H1 (cell line): ENCODE measurements around the gene METTL25B. TPM values are rescaled to one million over a fixed set of nuclear protein-coding genes. Genes with fewer than 3 reads are reported as not detected.

Experiments
- CTCF ChIA-PET: fragments of 300-600 bp; sonication (Branson Sonifier 250); formaldehyde crosslinking; loops from one replicate; lab custom pipeline; 2021; ENCODE audit not compliant: partially characterized antibody; lab: Charles Lee
- POLR2A ChIA-PET: fragments of 300-600 bp; sonication (Branson Sonifier 250); formaldehyde crosslinking; loops from one replicate; lab custom pipeline; 2021; ENCODE audit warnings: inconsistent platforms; ENCODE audit not compliant: partially characterized antibody; lab: Charles Lee
- DNase-seq, 2 experiments: peaks; one replicate each; pipeline versions ENCODE4 v3.0.0 to v3.0.0-alpha.2; 2010 to 2022; ENCODE audit warnings: low spot score in 2 of 2, low read depth in 1 of 2, mixed read lengths in 1 of 2
- FAIRE-seq: peaks from 2 replicates; lab custom pipeline; 2011; peaks lifted over from hg19 to GRCh38; lab: Jason Lieb, UNC
- H2AFZ ChIP-seq: 2 replicates; pipeline ENCODE4 v1.8.1; 2012; ENCODE audit warnings: low read length, inconsistent platforms
- H2AK5ac ChIP-seq: 2 replicates; pipeline ENCODE4 v1.6.1; 2013; ENCODE audit warnings: low read depth, low read length
- H2BK120ac ChIP-seq: replicated peaks from 2 replicates; pipeline ENCODE3; 2013; ENCODE audit warnings: low read depth, low read length, inconsistent platforms
- H2BK12ac ChIP-seq: 2 replicates; pipeline ENCODE4 v1.6.1; 2013; ENCODE audit warnings: low read depth, low read length
- H2BK15ac ChIP-seq: 2 replicates; pipeline ENCODE4 v1.6.1; 2013; ENCODE audit warnings: low read length
- H2BK20ac ChIP-seq: 2 replicates; pipeline ENCODE4 v1.6.1; 2013; ENCODE audit warnings: low read length
- H2BK5ac ChIP-seq: 2 replicates; pipeline ENCODE4 v1.6.1; 2013; ENCODE audit warnings: low read depth, low read length
- H3K14ac ChIP-seq: 2 replicates; pipeline ENCODE4 v1.6.1; 2013; ENCODE audit warnings: inconsistent platforms; ENCODE audit not compliant: insufficient read length
- H3K18ac ChIP-seq: 2 replicates; pipeline ENCODE4 v1.6.1; 2013; ENCODE audit warnings: low read length; ENCODE audit errors: extremely low read depth
- H3K23ac ChIP-seq: 2 replicates; pipeline ENCODE4 v1.6.1; 2013; ENCODE audit warnings: inconsistent platforms; ENCODE audit not compliant: insufficient read length
- H3K23me2 ChIP-seq: 2 replicates; pipeline ENCODE4 v1.6.1; 2013; ENCODE audit warnings: low read depth, low read length
- H3K27ac ChIP-seq: 2 replicates; pipeline ENCODE4 v1.6.1; 2011; ENCODE audit warnings: low read depth, low read length, inconsistent platforms
- H3K27me3 ChIP-seq, 4 experiments: replicated peaks in 1 of 4; 1 replicate in 1 of 4; 2 replicates in 3 of 4; pipeline versions ENCODE4 v1.6.1 to v1.8.1; 2011 to 2013; ENCODE audit warnings: low read length in 3 of 4, mild to moderate bottlenecking in 3 of 4, inconsistent platforms in 2 of 4, mixed read lengths in 2 of 4, moderate library complexity in 1 of 4; ENCODE audit not compliant: control insufficient read depth in 3 of 4, insufficient read depth in 3 of 4; ENCODE audit errors: extremely low read depth in 1 of 4
- H3K36me3 ChIP-seq, 4 experiments: 2 replicates each; pipeline versions ENCODE4 v1.6.1 to v1.8.1; 2011 to 2013; ENCODE audit warnings: mild to moderate bottlenecking in 4 of 4, low read length in 3 of 4, moderate library complexity in 2 of 4, control low read depth in 1 of 4, inconsistent platforms in 1 of 4; ENCODE audit not compliant: insufficient read depth in 4 of 4, control insufficient read depth in 2 of 4
- H3K4ac ChIP-seq: replicated peaks from 2 replicates; pipeline ENCODE3; 2013; ENCODE audit warnings: low read length, low read depth, mixed read lengths, inconsistent platforms; ENCODE audit not compliant: insufficient read length
- H3K4me1 ChIP-seq, 4 experiments: replicated peaks in 1 of 4; 1 replicate in 1 of 4; 2 replicates in 3 of 4; pipeline versions ENCODE4 v1.6.1 to v1.8.1; 2011 to 2013; ENCODE audit warnings: low read length in 3 of 4, inconsistent platforms in 2 of 4, mixed read lengths in 1 of 4; ENCODE audit not compliant: insufficient read depth in 4 of 4, control insufficient read depth in 3 of 4
- H3K4me2 ChIP-seq, 2 experiments: 2 replicates each; pipeline versions ENCODE4 v1.6.1 to v1.8.1; 2011 to 2013; ENCODE audit warnings: low read depth in 2 of 2, low read length in 2 of 2, control low read depth in 1 of 2, inconsistent platforms in 1 of 2, mild to moderate bottlenecking in 1 of 2; ENCODE audit not compliant: insufficient read depth in 1 of 2
- H3K4me3 ChIP-seq, 4 experiments: fragments of 200-600, 300-600 bp in 1 of 4; sonication (generic), shearing (Covaris generic), sonication (Bioruptor Twin) in 1 of 4; 2 replicates each; pipeline versions ENCODE4 v1.5.1 to v1.8.1; 2011 to 2016; ENCODE audit warnings: low read length in 4 of 4, low read depth in 3 of 4, control low read depth in 2 of 4, inconsistent platforms in 2 of 4, mild to moderate bottlenecking in 2 of 4, mixed read lengths in 1 of 4, moderate library complexity in 1 of 4; ENCODE audit not compliant: insufficient read depth in 2 of 4; ENCODE audit errors: extremely low read depth in 1 of 4
- H3K56ac ChIP-seq: replicated peaks from 2 replicates; pipeline ENCODE3; 2013; ENCODE audit warnings: low read depth, mild to moderate bottlenecking, mixed read lengths, low read length, inconsistent platforms; ENCODE audit not compliant: insufficient read length
- H3K79me1 ChIP-seq: 2 replicates; pipeline ENCODE4 v1.6.1; 2013; ENCODE audit warnings: low read depth, low read length, control low read depth
- H3K79me2 ChIP-seq, 2 experiments: 2 replicates each; pipeline versions ENCODE4 v1.6.1 to v1.8.1; 2012 to 2013; ENCODE audit warnings: low read length in 2 of 2, mild to moderate bottlenecking in 2 of 2, inconsistent platforms in 1 of 2; ENCODE audit not compliant: insufficient read depth in 2 of 2, control insufficient read depth in 1 of 2
- H3K9ac ChIP-seq, 4 experiments: replicated peaks in 1 of 4; 1 replicate in 1 of 4; 2 replicates in 3 of 4; pipeline versions ENCODE4 v1.6.1 to v1.8.1; 2011 to 2013; ENCODE audit warnings: low read depth in 3 of 4, low read length in 3 of 4, control low read depth in 2 of 4, mild to moderate bottlenecking in 2 of 4, moderate library complexity in 2 of 4, inconsistent platforms in 1 of 4; ENCODE audit errors: extremely low read depth in 1 of 4
- H3K9me3 ChIP-seq, 2 experiments: 2 replicates each; pipeline versions ENCODE4 v1.6.1 to v1.8.1; 2012 to 2013; ENCODE audit warnings: mild to moderate bottlenecking in 2 of 2, moderate library complexity in 2 of 2, control low read depth in 1 of 2, inconsistent platforms in 1 of 2, low read depth in 1 of 2, low read length in 1 of 2, mixed read lengths in 1 of 2; ENCODE audit not compliant: insufficient read depth in 2 of 2
- H4K20me1 ChIP-seq, 2 experiments: replicated peaks in 1 of 2; 2 replicates each; pipeline versions ENCODE3 to v1.8.1; 2011 to 2013; ENCODE audit warnings: inconsistent platforms in 2 of 2, low read length in 2 of 2, mild to moderate bottlenecking in 1 of 2; ENCODE audit not compliant: insufficient read depth in 2 of 2, control insufficient read depth in 1 of 2
- H4K5ac ChIP-seq: 2 replicates; pipeline ENCODE4 v1.6.1; 2013; ENCODE audit warnings: low read length, low read depth, mixed read lengths, inconsistent platforms; ENCODE audit not compliant: insufficient read length
- H4K8ac ChIP-seq: 2 replicates; pipeline ENCODE4 v1.8.0; 2013; ENCODE audit warnings: mild to moderate bottlenecking, moderate library complexity, low read length, inconsistent platforms; ENCODE audit not compliant: insufficient read depth; ENCODE audit errors: extremely low read depth
- H4K91ac ChIP-seq: replicated peaks from 2 replicates; pipeline ENCODE3; 2013; ENCODE audit warnings: low read length, mixed read lengths, inconsistent platforms; ENCODE audit not compliant: insufficient read length
- CHD2 ChIP-seq: IDR thresholded peaks from 2 replicates; pipeline ENCODE4 v1.6.1; 2012; ENCODE audit warnings: low read length, improper control_type of control experiment
- EGR1 ChIP-seq: IDR thresholded peaks from 2 replicates; pipeline ENCODE4 v1.6.1; 2011; ENCODE audit warnings: low read depth, low read length, borderline replicate concordance
- MAFK ChIP-seq: IDR thresholded peaks from 2 replicates; pipeline ENCODE4 v1.6.1; 2012; ENCODE audit warnings: low read depth, mild to moderate bottlenecking, improper control_type of control experiment, low read length
- NRF1 ChIP-seq: IDR thresholded peaks from 2 replicates; pipeline ENCODE4 v1.6.1; 2011; ENCODE audit warnings: mild to moderate bottlenecking, low read depth, low read length, improper control_type of control experiment
- RBBP5 ChIP-seq: IDR thresholded peaks from 2 replicates; pipeline ENCODE4 v1.7.1; 2012; ENCODE audit warnings: low read depth, mild to moderate bottlenecking, inconsistent platforms, low read length, moderate library complexity, borderline replicate concordance
- RFX5 ChIP-seq: IDR thresholded peaks from 2 replicates; pipeline ENCODE4 v1.6.1; 2011; ENCODE audit warnings: low read depth, low read length, improper control_type of control experiment, borderline replicate concordance
- SIX5 ChIP-seq: IDR thresholded peaks from 2 replicates; pipeline ENCODE4 v1.6.1; 2011; ENCODE audit warnings: mild to moderate bottlenecking, low read depth, low read length
- SUZ12 ChIP-seq: fragments of 200-600 bp; sonication (generic); IDR thresholded peaks from 2 replicates; pipeline ENCODE4 v1.6.1; 2012; ENCODE audit warnings: mild to moderate bottlenecking, inconsistent platforms, low read length, moderate library complexity, mixed read lengths
- TAF1 ChIP-seq: IDR thresholded peaks from 2 replicates; pipeline ENCODE4 v1.6.1; 2011; ENCODE audit warnings: mild to moderate bottlenecking, low read depth, low read length
- TCF12 ChIP-seq: IDR thresholded peaks from 2 replicates; pipeline ENCODE4 v1.6.1; 2011; ENCODE audit warnings: low read depth, mild to moderate bottlenecking, low read length
- TEAD4 ChIP-seq: IDR thresholded peaks from 2 replicates; pipeline ENCODE4 v1.6.1; 2012; ENCODE audit warnings: low read depth, low read length, inconsistent platforms, mixed read lengths
- ZNF274 ChIP-seq: IDR thresholded peaks from 2 replicates; pipeline ENCODE4 v1.7.0; 2012; ENCODE audit warnings: low read length, borderline replicate concordance; ENCODE audit errors: extremely low read depth
- WGBS, 2 experiments: shearing (Covaris generic) in 1 of 2; methylation state at CpG; one replicate each; pipeline versions ENCODE4 v1.1.6 to v1.1.7; 2013 to 2015; ENCODE audit warnings: low lambda C conversion rate in 2 of 2, mixed read lengths in 2 of 2, inconsistent platforms in 1 of 2, low coverage in 1 of 2, missing lambda C conversion rate in 1 of 2; ENCODE audit not compliant: insufficient replicate concordance in 2 of 2, insufficient coverage in 1 of 2, insufficient read length in 1 of 2; ENCODE audit errors: extremely low coverage in 1 of 2, missing lambda C conversion rate in 1 of 2; 5-methylcytosine and 5-hydroxymethylcytosine counted together
- polyA plus RNA-seq, 7 experiments: library from polyadenylated mRNA; depleted of rRNA in 3 of 7; stranded (reverse) in 5 of 7; unstranded in 2 of 7; fragments of >200 nt in 5 of 7; fragments of 200-250 nt in 2 of 7; gene quantifications; 1 replicate in 5 of 7; 2 replicates in 1 of 7; 4 replicates in 1 of 7; pipeline versions ENCODE4 v1.2.1 to v1.2.3, GENCODE V29; 2011 to 2013; ENCODE audit warnings: missing spikeins in 2 of 7, mixed read lengths in 2 of 7
- total RNA-seq: library from RNA; stranded (reverse); fragmentation: NEBNext Ultra II Directional; extraction: Animal tissue kit (Norgen Biotek cat#: 25700); gene quantifications from 2 replicates; pipeline ENCODE4 v1.2.1, GENCODE V29; 2021
- TF ChIP-seq, protein P1 (sequence below): IDR thresholded peaks from 2 replicates; pipeline ENCODE4 v1.6.1; 2011; ENCODE audit warnings: low read length, improper control_type of control experiment
- TF ChIP-seq, protein P2 (sequence below): IDR thresholded peaks from 2 replicates; pipeline ENCODE4 v1.6.1; 2012; ENCODE audit warnings: inconsistent platforms

METTL25B gene
- total and polyA plus RNA-seq, 2 of the 8 experiments (the other 6 are each of a cell fraction or from before 2014, with no cell fraction given), result 28.4 to 30.1 TPM

DNA sequence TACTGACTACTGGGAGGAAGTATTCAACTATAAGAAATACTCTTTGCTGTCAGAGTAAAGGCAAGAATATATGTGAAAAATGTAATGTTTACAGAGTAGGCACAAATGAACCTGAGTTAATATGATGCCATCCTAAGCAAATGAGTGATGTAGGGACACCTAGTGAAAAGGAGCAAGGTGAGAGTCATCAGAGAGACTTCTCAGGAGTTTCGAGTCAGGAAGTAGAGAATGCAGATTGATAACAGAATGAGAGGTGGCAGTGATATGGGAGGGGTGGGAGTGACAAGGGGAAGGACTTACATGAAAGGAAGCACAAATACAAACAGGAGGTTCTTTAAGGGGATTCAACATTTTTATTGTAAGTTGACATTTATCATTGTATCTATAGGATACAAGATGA lies 49.3 kb downstream of the METTL25B start:
- H3K23ac ChIP-seq, result no peak overlapping the region
- no peak overlapping the region for H2BK15ac ChIP-seq
- no peaks in the 10 kb centered on the region for H3K4me1 ChIP-seq
- H3K9me3 ChIP-seq, result no peaks in the 10 kb centered on the region
- FAIRE-seq, result no peak
- H2BK20ac ChIP-seq, result no peak overlapping the region
- H3K4me2 ChIP-seq, result no peak overlapping the region
- peaks cover 11% of the 10 kb centered on the region; the same call in 1 of the 2 replicates for H3K79me1 ChIP-seq
- ChIA-PET CTCF (interaction anchor here (0.9 to 4.8 kb wide), 7 partner anchors 18 to 114 kb away, joined by 3 to 20 read pairs (median 3); no protein-coding TSS in a partner anchor), POLR2A (interaction anchor here (1.0 to 1.1 kb wide), 2 partner anchors 8 to 30 kb away, joined by 3 to 5 read pairs; no protein-coding TSS in a partner anchor)
- H3K23me2 ChIP-seq, result no peaks in the 10 kb centered on the region
- H4K20me1 ChIP-seq, result peaks cover 4 to 17% of the 10 kb centered on the region in 2 experiments
- no peak overlapping the region for H4K5ac ChIP-seq
- H2AFZ ChIP-seq, result no peak overlapping the region
- no peak overlapping the region for H2BK120ac ChIP-seq
- no peak overlapping the region for H3K18ac ChIP-seq
- H2AK5ac ChIP-seq, result no peak overlapping the region
- no peak overlapping the region for H4K91ac ChIP-seq
- H3K36me3 ChIP-seq, result peaks cover 0 to 12% (median 3%) of the 10 kb centered on the region in 4 experiments; a peak in 4 of 8 replicates
- H3K9ac ChIP-seq, result no peak overlapping the region
- H3K56ac ChIP-seq, result no peak overlapping the region
- H3K14ac ChIP-seq, result no peak overlapping the region
- no peak overlapping the region for H3K4me3 ChIP-seq
- H3K4ac ChIP-seq, result no peak overlapping the region
- H2BK12ac ChIP-seq, result no peak overlapping the region
- no peak overlapping the region for H3K27ac ChIP-seq
- WGBS, 2 experiments, result 97% methylated on average over 1 of the region's 1 CpG; no CpG with 5 or more reads in 1 of the 2 experiments
- H4K8ac ChIP-seq, result no peak overlapping the region
- peaks cover 11 to 87% of the 10 kb centered on the region in 2 experiments for H3K79me2 ChIP-seq
- no peaks in the 10 kb centered on the region for H3K27me3 ChIP-seq
- no peak overlapping the region for H2BK5ac ChIP-seq
- DNase-seq, result no peak
- TF ChIP-seq TAF1 (no peak), ZNF274 (no peak), TEAD4 (no peak), MAFK (no peak), TCF12 (no peak), SIX5 (no peak), RFX5 (no peak), CHD2 (no peak), SUZ12 (no peak), RBBP5 (no peak), NRF1 (no peak), EGR1 (no peak)
- TF ChIP-seq, protein P1, sequence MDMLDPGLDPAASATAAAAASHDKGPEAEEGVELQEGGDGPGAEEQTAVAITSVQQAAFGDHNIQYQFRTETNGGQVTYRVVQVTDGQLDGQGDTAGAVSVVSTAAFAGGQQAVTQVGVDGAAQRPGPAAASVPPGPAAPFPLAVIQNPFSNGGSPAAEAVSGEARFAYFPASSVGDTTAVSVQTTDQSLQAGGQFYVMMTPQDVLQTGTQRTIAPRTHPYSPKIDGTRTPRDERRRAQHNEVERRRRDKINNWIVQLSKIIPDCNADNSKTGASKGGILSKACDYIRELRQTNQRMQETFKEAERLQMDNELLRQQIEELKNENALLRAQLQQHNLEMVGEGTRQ, result no peak
- TF ChIP-seq, protein P2, sequence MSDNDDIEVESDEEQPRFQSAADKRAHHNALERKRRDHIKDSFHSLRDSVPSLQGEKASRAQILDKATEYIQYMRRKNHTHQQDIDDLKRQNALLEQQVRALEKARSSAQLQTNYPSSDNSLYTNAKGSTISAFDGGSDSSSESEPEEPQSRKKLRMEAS, result no peak
